Stimulated activated naive CD8-positive, alpha-beta T cell treated with anti-CD3 and anti-CD28 coated beads, Interleukin-15, amount 100 ng/mL, for 72 hours (primary cell): ENCODE results near the gene EPHA6.

Experiments
- ATAC-seq: fragments of 150-1000 bp; cut with Tn5 transposase; 2 replicates; pipeline ENCODE4 v1.10.0; 2021; ENCODE audit warnings: mild to moderate bottlenecking, moderate library complexity
- DNase-seq, 2 donors: peaks; one replicate each; pipeline ENCODE4 v3.0.0; 2021 to 2022
- H3K27ac Mint-ChIP-seq, 2 donors: one replicate each; pipeline ENCODE4 v1.8.0; 2022; ENCODE audit warnings: mild to moderate bottlenecking in 2 of 2, mixed read lengths in 2 of 2, moderate library complexity in 2 of 2
- H3K27me3 Mint-ChIP-seq: one replicate; pipeline ENCODE4 v1.8.0; 2022; ENCODE audit warnings: mixed read lengths
- H3K4me1 Mint-ChIP-seq: one replicate; pipeline ENCODE4 v1.8.0; 2022; ENCODE audit warnings: mild to moderate bottlenecking, mixed read lengths
- H3K4me3 Mint-ChIP-seq, 2 donors: one replicate each; pipeline ENCODE4 v1.8.0; 2022; ENCODE audit warnings: mild to moderate bottlenecking in 2 of 2, mixed read lengths in 2 of 2, moderate library complexity in 1 of 2
- H3K9me3 Mint-ChIP-seq, 2 donors: one replicate each; pipeline ENCODE4 v1.8.0; 2022; ENCODE audit warnings: mixed read lengths in 2 of 2

EPHA6 gene

DNA sequence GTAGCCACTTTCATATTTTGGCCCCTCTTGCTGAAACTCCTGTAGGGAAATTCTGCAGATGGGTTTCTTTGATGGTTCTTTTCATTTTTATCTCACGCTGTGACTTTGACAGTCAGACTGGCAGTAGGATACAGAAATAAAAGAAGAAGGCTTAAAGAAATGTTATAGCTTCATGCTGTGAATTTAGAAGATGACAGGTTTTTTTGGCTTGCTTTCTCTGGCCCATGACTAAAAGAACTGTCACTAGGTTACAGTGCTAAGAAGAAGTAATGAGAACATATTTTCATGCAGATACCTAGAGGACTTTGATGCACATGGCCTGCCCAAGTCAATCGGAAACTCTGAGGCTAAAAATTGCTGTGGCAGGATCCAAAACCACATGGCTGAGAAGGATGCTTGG is 334.5 kb downstream of the EPHA6 start:
- no peaks in the 10 kb centered on the region for H3K9me3 Mint-ChIP-seq
- no peak overlapping the region for H3K27ac Mint-ChIP-seq
- H3K4me3 Mint-ChIP-seq, result no peak overlapping the region
- DNase-seq (no peak), ATAC-seq (no peak)
- no peaks in the 10 kb centered on the region for H3K27me3 Mint-ChIP-seq
- no peaks in the 10 kb centered on the region for H3K4me1 Mint-ChIP-seq

DNA sequence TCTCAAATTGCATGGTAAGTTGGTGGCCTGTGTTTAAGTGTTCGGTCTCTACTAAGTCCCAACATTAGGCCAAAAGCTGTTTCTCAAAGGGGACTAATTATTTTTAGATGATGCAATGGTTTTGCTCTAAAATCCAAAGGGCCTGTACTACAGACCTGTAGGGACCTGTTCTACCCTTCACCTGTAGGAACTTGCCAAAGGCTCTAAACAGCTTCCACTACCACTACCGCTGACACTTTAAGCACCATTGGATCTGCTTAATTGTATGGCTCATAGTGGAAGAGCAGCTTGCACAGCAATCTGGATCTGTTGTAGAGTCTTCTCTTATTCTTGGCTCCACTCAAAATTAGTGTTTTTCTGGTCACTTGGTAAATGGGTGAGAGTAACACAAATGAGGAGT is 346.8 kb downstream of the EPHA6 start:
- ATAC-seq (no peak), DNase-seq (no peak)
- peaks cover 5 to 7% of the 10 kb centered on the region in 2 donors for H3K9me3 Mint-ChIP-seq
- no peak overlapping the region for H3K27ac Mint-ChIP-seq
- H3K4me1 Mint-ChIP-seq, result no peaks in the 10 kb centered on the region
- no peaks in the 10 kb centered on the region for H3K27me3 Mint-ChIP-seq
- H3K4me3 Mint-ChIP-seq, result no peak overlapping the region

DNA sequence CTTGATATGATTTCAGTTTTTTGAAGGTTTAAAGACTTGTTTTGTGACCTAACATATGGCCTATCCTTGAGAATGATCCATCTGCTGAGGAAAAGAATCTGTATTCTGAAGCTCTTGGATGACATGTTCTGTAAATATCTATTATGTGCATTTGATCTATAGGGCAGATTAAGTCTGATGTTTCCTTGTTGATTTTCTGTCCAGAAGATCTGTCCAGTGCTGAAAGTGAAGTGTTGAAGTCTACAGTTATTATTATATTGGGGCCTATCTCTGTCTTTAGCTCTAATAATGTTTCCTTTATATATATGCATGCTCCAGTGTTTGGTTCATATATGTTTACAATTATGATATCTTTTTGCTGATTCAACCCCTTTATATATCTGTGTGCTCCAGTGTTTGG is 362.8 kb downstream of the EPHA6 start:
- Mint-ChIP-seq H3K9me3 (peaks cover 14 to 45% of the 10 kb centered on the region in 2 donors), H3K4me1 (no peaks in the 10 kb centered on the region), H3K27ac (no peak overlapping the region), H3K27me3 (no peaks in the 10 kb centered on the region), H3K4me3 (no peak overlapping the region)
- no peak for ATAC-seq
- no peak for DNase-seq

DNA sequence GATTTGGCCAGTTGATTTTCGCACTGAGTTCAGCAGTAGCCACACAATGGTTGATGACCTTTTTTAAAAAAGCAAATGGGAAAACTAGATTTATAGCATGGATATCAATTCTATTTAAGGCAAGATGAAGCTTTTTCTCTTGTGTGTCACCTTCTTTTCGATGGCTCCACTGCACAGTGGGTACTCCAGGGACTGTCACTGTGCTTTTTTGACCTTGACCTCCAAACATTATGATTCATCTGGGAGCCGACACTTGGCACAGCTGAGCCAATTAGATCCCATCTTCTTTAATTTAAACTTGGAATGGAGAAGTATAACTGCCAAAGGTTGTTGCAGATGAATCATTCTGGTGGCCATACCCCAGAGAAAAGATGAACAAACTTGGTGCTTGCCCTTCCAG is 367.3 kb downstream of the EPHA6 start:
- Mint-ChIP-seq H3K27me3 (no peaks in the 10 kb centered on the region), H3K4me1 (no peaks in the 10 kb centered on the region), H3K4me3 (no peak overlapping the region), H3K27ac (no peak overlapping the region), H3K9me3 (peaks cover 8 to 31% of the 10 kb centered on the region in 2 donors)
- no peak for DNase-seq
- ATAC-seq, result no peak

DNA sequence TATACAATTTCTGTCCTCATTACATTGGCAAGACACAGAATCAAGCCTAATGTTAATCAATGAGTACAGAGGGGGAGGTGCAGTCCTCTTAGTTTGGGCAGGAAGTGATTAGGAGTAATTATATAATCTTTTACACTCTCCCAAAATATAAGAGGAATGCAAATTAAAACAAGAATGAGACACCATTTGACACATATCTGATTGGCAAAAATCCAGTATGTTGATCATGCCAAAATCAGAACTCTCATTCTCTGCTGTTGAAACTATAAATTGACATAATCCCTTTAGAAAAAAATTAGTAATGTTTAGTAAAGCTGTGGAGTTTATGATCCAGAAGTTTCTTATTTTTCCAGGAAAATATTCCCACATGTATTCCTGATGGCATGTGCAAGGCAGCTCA is 373.4 kb downstream of the EPHA6 start:
- H3K9me3 Mint-ChIP-seq, result peaks cover 0 to 4% of the 10 kb centered on the region in 2 donors
- no peak overlapping the region for H3K27ac Mint-ChIP-seq
- no peaks in the 10 kb centered on the region for H3K4me1 Mint-ChIP-seq
- H3K27me3 Mint-ChIP-seq, result no peaks in the 10 kb centered on the region
- no peak overlapping the region for H3K4me3 Mint-ChIP-seq
- ATAC-seq, result no peak
- DNase-seq, result no peak

DNA sequence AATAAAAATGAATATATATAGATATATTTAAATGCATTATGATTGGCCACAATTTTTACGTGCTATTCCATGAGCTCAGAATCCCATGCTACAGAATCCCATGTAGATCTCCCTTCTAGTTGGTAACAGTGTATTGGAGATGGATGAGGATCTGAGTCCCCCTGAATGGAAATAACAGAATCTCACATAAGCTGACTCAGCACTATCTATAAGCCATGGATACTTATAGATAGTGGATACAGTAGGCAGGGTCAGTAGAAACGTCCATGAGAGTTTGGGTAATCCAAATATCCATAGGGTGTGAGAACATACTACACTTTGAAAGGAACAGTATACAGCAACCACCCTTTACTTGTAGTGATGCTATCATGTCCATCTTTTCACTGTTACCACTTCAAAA is 375.4 kb downstream of the EPHA6 start:
- H3K9me3 Mint-ChIP-seq, result peaks cover 6 to 13% of the 10 kb centered on the region in 2 donors
- ATAC-seq, result no peak
- no peaks in the 10 kb centered on the region for H3K27me3 Mint-ChIP-seq
- no peak overlapping the region for H3K4me3 Mint-ChIP-seq
- H3K27ac Mint-ChIP-seq, result no peak overlapping the region
- no peak for DNase-seq
- no peaks in the 10 kb centered on the region for H3K4me1 Mint-ChIP-seq

DNA sequence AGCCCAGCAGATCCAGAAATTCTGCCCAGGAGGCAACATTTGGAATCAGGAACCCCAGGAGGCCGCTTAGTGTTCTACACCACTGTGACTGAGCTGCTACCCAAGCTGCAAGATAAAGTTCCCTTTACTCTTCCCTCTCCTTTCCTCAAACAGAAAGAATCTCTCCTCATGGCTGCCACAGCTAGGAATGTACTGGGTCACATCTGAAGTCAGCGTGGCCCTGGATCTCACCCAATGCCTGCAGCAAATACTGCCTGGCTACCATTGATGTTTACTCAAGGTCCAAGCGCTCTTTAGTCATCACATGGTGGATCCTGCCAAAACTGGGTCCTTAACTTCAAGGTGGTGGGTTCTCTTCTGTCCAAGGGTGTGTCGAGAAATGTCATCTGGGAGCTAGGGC is 382.7 kb downstream of the EPHA6 start:
- no peaks in the 10 kb centered on the region for H3K27me3 Mint-ChIP-seq
- H3K4me1 Mint-ChIP-seq, result no peaks in the 10 kb centered on the region
- H3K4me3 Mint-ChIP-seq, result no peak overlapping the region
- peaks cover 6 to 21% of the 10 kb centered on the region in 2 donors for H3K9me3 Mint-ChIP-seq
- no peak overlapping the region for H3K27ac Mint-ChIP-seq
- no peak for DNase-seq
- ATAC-seq, result no peak

DNA sequence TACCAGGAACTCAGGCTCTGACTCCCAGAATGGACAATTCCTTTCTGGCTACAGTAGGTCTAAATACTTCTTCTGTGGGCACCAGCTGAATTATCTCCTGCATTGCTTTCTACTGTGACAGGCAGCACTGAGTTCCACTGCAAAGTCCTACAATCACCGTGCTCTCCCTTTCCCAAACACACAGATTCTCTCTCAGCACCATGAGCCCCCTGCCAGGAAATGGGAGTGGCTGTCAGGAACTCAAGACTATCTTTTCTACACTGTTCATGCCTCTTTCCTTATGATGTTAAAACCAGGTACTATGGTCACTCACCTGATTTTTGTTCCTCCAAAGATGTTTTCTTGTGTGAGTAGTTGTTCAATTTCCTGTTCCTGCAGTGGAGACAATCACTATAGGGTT is 383.4 kb downstream of the EPHA6 start:
- DNase-seq, result no peak
- Mint-ChIP-seq H3K27ac (no peak overlapping the region), H3K4me1 (no peaks in the 10 kb centered on the region), H3K27me3 (no peaks in the 10 kb centered on the region), H3K4me3 (no peak overlapping the region), H3K9me3 (peaks cover 1 to 22% of the 10 kb centered on the region in 2 donors)
- no peak for ATAC-seq

DNA sequence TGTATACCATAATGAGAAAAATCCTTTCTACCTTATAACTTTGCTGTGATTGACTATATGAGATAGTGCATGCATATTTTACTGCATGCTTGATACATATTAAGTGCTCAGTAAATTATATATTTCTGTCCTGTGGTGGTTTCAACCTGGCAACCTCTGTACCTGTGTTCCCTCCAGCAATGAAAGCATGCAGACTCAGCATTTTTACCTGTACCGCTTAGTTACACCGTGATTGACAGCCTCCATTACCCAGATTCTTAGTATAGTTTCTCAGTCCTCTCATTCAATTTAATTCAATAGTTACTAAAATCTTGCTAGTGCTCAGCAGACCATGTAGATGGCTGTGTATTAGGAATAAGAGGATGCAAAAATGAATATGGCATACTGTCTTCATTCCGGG is 386.0 kb downstream of the EPHA6 start:
- H3K4me1 Mint-ChIP-seq, result no peaks in the 10 kb centered on the region
- ATAC-seq, result no peak
- no peaks in the 10 kb centered on the region for H3K27me3 Mint-ChIP-seq
- DNase-seq, result no peak
- H3K9me3 Mint-ChIP-seq, result peaks cover 0 to 12% of the 10 kb centered on the region in 2 donors
- H3K4me3 Mint-ChIP-seq, result no peak overlapping the region
- H3K27ac Mint-ChIP-seq, result no peak overlapping the region

DNA sequence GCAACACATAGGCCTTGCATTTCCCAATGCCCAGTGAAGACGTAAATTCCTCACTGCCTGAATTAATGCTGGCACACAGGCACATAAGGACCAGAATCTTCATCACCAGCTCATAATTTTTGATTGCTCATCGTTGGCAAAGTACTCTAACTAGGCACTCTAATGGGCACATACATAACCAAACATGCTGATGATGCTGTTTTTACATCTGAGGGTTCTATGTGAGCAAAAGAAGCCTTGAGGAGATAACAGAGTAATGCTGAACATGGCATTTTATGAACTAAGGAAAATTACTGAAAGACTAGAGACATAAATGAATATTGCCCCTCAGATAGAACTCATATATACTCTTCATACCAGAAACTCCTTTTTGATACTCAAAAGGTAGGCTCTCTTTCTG is 387.4 kb downstream of the EPHA6 start:
- H3K27me3 Mint-ChIP-seq, result no peaks in the 10 kb centered on the region
- no peak overlapping the region for H3K27ac Mint-ChIP-seq
- ATAC-seq (no peak), DNase-seq (no peak)
- H3K4me1 Mint-ChIP-seq, result no peaks in the 10 kb centered on the region
- peaks cover 0 to 12% of the 10 kb centered on the region in 2 donors for H3K9me3 Mint-ChIP-seq
- no peak overlapping the region for H3K4me3 Mint-ChIP-seq

DNA sequence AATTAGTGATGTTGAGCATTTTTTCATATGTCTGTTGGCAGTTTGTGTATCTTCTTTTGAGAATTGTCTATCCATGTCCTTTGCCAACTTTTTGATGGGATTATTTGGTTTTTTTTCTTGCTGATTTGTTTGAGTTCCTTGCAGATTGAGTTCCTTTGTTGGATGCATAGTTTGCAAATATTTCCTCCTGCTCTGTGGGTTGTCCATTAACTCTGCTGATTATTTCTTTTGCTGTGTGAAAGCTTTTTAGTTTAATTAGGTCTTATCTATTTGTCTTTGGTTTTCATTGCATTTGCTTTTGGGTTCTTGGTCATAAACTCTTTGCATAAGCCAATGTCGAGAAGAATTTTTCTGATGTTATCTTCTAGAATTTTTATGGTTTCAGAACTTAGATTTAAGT is 414.6 kb downstream of the EPHA6 start:
- ATAC-seq, result no peak
- H3K27ac Mint-ChIP-seq, result no peak overlapping the region
- H3K9me3 Mint-ChIP-seq, result peaks cover 0 to 5% of the 10 kb centered on the region in 2 donors
- no peaks in the 10 kb centered on the region for H3K27me3 Mint-ChIP-seq
- H3K4me3 Mint-ChIP-seq, result no peak overlapping the region
- no peak for DNase-seq
- H3K4me1 Mint-ChIP-seq, result no peaks in the 10 kb centered on the region

DNA sequence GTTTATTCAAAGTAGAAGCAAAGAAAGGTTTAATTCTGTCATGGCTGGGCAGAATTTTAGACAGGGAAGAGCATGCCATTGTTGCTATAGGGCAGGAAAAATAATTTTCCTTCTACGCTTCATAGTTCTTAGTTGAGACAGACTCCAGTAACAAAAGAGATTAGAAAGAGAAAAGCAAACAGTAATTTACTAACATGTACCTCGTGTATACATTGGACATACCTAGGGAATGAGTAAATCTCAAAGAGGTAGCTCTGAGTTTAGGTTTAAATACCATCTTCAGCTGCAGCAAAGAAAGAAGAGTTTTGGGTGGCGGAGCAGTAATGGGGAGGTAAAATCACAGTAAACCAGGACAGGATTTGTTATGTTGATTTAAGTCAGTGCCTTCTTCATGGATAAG is 416.1 kb downstream of the EPHA6 start:
- H3K4me1 Mint-ChIP-seq, result no peaks in the 10 kb centered on the region
- DNase-seq (no peak), ATAC-seq (no peak)
- no peak overlapping the region for H3K4me3 Mint-ChIP-seq
- peaks cover 0 to 5% of the 10 kb centered on the region in 2 donors for H3K9me3 Mint-ChIP-seq
- no peaks in the 10 kb centered on the region for H3K27me3 Mint-ChIP-seq
- H3K27ac Mint-ChIP-seq, result no peak overlapping the region

DNA sequence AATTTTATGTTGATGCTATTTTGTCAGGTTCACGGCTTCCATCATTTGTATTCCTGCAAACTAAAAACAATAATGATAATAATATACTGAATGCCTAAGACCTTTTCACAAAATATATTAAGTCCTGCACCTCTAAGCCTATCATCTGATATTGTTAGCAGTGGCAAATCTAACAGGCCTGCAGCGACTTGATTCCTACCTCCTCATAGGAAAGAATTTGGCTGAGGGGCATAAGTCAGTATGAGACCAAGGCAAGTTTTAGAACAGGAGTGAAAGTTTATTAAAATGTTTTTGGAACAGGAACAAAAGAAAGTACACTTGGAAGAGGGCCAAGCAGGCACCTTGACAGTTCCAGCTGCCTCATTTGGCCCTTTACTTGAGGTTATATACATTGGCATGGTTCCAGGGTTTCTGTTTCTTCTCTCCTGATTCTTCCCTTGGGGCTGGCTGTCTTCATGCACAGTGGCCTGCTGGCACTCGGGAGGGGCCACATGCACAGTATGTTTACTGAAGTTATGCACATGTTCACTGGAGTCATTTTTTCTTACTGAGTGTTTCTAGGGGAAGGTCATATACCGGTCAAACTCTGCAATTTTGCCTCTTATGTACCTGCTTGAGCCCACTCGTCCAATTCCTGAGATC is 418.1 kb downstream of the EPHA6 start:
- ATAC-seq (no peak), DNase-seq (no peak)
- Mint-ChIP-seq H3K27ac (no peak overlapping the region), H3K27me3 (no peaks in the 10 kb centered on the region), H3K4me1 (no peaks in the 10 kb centered on the region), H3K9me3 (peaks cover 0 to 5% of the 10 kb centered on the region in 2 donors), H3K4me3 (no peak overlapping the region)

DNA sequence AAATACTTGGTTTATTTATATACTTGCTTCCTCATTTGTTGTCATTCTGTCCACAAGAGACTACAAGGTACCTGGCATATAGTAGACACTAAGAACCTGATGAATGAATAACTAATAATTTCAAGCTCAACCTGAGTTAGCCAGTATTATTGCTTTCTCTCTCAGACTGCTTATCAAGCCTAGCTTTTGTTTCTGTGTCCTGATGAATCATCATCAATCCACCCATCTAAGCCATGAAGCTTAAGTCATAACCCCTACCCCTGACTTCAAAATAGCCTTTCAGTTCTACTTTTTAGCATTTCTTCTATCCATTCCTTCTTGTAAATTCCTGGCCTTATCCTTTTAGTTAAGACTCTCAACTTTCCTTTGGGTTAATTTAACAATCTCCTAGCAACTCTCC is 420.8 kb downstream of the EPHA6 start:
- no peaks in the 10 kb centered on the region for H3K4me1 Mint-ChIP-seq
- DNase-seq (no peak), ATAC-seq (no peak)
- no peaks in the 10 kb centered on the region for H3K9me3 Mint-ChIP-seq
- no peak overlapping the region for H3K4me3 Mint-ChIP-seq
- no peaks in the 10 kb centered on the region for H3K27me3 Mint-ChIP-seq
- H3K27ac Mint-ChIP-seq, result no peak overlapping the region

DNA sequence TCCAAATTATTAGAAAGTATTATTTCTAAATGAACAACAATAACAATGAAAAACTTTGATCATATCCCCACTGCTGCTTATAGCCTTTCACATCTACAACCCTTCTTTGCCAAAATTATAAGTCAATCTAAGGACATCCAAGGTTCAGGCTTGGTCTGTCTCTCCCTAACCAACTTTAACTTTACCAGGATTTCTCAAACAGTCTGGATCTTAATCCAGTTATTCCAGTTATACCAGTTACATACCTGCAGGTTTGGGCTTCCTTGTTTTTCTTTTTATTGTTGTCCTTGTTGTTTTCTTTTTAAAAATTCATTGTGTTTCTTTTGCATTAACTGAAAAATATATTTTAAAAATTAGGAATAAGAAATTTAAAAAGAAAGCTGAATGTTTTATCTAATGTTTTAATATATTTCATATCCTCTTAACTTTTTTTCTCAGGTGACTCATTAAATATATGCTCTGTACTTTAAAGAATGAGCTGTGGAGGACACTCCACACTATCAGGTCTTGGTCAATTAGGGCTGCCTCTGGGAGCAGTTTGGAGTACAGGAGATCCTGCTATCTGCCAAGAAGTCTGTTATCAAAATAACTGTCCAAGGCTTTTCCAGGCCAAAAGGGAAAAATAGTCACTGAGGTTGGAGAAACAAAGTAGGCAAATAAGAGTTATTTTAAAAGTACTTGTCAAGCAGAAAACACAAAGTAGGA is 421.4 kb downstream of the EPHA6 start:
- DNase-seq, result no peak
- Mint-ChIP-seq H3K9me3 (no peaks in the 10 kb centered on the region), H3K27me3 (no peaks in the 10 kb centered on the region), H3K4me3 (no peak overlapping the region), H3K27ac (no peak overlapping the region), H3K4me1 (no peaks in the 10 kb centered on the region)
- no peak for ATAC-seq

DNA sequence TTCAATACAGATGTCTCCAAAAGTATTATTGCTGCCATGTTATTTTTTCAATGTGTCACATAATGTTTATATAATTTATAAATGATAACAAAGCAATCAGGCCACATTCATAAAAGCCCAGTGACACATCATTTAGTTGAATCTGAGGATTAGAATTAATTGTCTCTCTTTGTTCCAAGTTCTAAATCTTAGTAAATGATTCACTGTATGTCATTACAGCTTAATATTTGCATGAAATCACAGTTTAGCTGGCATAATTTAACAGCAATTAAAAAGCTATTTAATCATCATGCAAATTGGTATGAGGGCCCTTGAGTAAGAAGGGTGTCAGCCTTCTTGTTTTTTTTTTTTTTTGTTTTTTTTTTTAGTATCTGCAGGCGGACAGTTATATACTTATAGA is 427.0 kb downstream of the EPHA6 start:
- no peak overlapping the region for H3K4me3 Mint-ChIP-seq
- no peaks in the 10 kb centered on the region for H3K9me3 Mint-ChIP-seq
- no peaks in the 10 kb centered on the region for H3K4me1 Mint-ChIP-seq
- no peak overlapping the region for H3K27ac Mint-ChIP-seq
- H3K27me3 Mint-ChIP-seq, result no peaks in the 10 kb centered on the region
- DNase-seq, result no peak
- ATAC-seq, result no peak
